H1 (cell line): ENCODE measurements around the gene ASB6.

Experiments
- ASH2L ChIP-seq: fragments of 200-600, 300-600 bp; sonication (generic); IDR thresholded peaks from one replicate; pipeline ENCODE4 v1.7.1; 2017; ENCODE audit warnings: low read length
- BCL11A ChIP-seq, 2 experiments: IDR thresholded peaks; one replicate each; pipeline ENCODE4 v1.6.1; 2011; ENCODE audit warnings: low read depth in 2 of 2, low read length in 2 of 2, mild to moderate bottlenecking in 2 of 2
- CBX8 ChIP-seq: fragments of 300-800, 300-1000 bp; sonication (generic); IDR thresholded peaks from 2 replicates; pipeline ENCODE4 v1.7.1; 2016; ENCODE audit warnings: low read depth, low read length, borderline replicate concordance
- CHD2 ChIP-seq: IDR thresholded peaks from 2 replicates; pipeline ENCODE4 v1.6.1; 2012; ENCODE audit warnings: low read length, improper control_type of control experiment
- CTCF ChIP-seq, 3 experiments: IDR thresholded peaks; 1 replicate in 2 of 3; 2 replicates in 1 of 3; pipeline versions ENCODE4 v1.5.1 to v1.6.1; 2011; ENCODE audit warnings: low read length in 3 of 3, mild to moderate bottlenecking in 3 of 3, inconsistent platforms in 2 of 3, low read depth in 1 of 3, moderate library complexity in 1 of 3; ENCODE audit not compliant: insufficient read depth in 1 of 3; ENCODE audit errors: control extremely low read depth in 1 of 3
- EZH2 ChIP-seq: fragments of 200-600 bp; sonication (generic); IDR thresholded peaks from 2 replicates; pipeline ENCODE4 v1.7.1; 2012; ENCODE audit warnings: low read depth, mild to moderate bottlenecking, moderate library complexity, low read length, inconsistent platforms; ENCODE audit not compliant: severe bottlenecking
- POLR2A ChIP-seq, 2 experiments: IDR thresholded peaks; 1 replicate in 1 of 2; 2 replicates in 1 of 2; pipeline ENCODE4 v1.6.1; 2011; ENCODE audit warnings: low read depth in 2 of 2, low read length in 2 of 2, mild to moderate bottlenecking in 2 of 2; ENCODE audit errors: control extremely low read depth in 1 of 2
- RNF2 ChIP-seq: fragments of 200-900, 300-1000 bp; sonication (generic); IDR thresholded peaks from 2 replicates; pipeline ENCODE4 v1.7.1; 2016; ENCODE audit warnings: borderline replicate concordance, low read depth, mild to moderate bottlenecking, antibody characterized with exemption, low read length; ENCODE audit not compliant: poor library complexity, severe bottlenecking; ENCODE audit errors: missing control alignments

- no peak for TF ChIP-seq CHD2
- no peak for TF ChIP-seq CTCF (IDR thresholded peaks at IDR 0.05; ENCODE audit: control extremely low read depth in 1 of 3, insufficient read depth in 1 of 3, low read depth in 1 of 3, low read length in 3 of 3)
- TF ChIP-seq BCL11A (IDR thresholded peaks at IDR 0.05; ENCODE audit: low read depth in 2 of 2, low read length in 2 of 2) = no peak
- TF ChIP-seq EZH2 = no peak
- TF ChIP-seq ASH2L = no peak
- no peak for TF ChIP-seq POLR2A (IDR thresholded peaks at IDR 0.05; ENCODE audit: control extremely low read depth in 1 of 2, low read depth in 2 of 2, low read length in 2 of 2)
- no peak for TF ChIP-seq RNF2
- no peak for TF ChIP-seq CBX8
Observed at GRCh38 chr9:129615407-129616285, 26.3 kb downstream of the ASB6 start.
